A549 (cell line): ENCODE data around the gene LBP. TPM values are rescaled to one million over a fixed set of nuclear protein-coding genes. Genes with fewer than 3 reads are reported as not detected.

Source experiments
- ATAC-seq, 2 experiments: fragments of 200-7000 bp in 1 of 2; fragments of >200 bp in 1 of 2; cut with Nextera tagmentation in 1 of 2; cut with Tn5 transposase in 1 of 2; 3 replicates each; pipeline versions ENCODE4 v1.8.0 to v1.9.1; 2018 to 2020; ENCODE audit warnings: mild to moderate bottlenecking in 1 of 2, moderate library complexity in 1 of 2
- CTCF ChIA-PET: fragments of 300-600 bp; sonication (Branson Sonifier 250); formaldehyde crosslinking; extraction: SDS; loops from one replicate; lab custom pipeline; 2021; ENCODE audit warnings: antibody characterized with exemption, inconsistent platforms; lab: Yijun Ruan, JAX
- POLR2A ChIA-PET: fragments of 350-600 bp; formaldehyde crosslinking; extraction: SDS; loops from one replicate; lab custom pipeline; 2021; ENCODE audit warnings: antibody characterized with exemption, inconsistent platforms; lab: Yijun Ruan, JAX
- DNase-seq, 2 experiments: peaks; one replicate each; pipeline versions ENCODE4 v3.0.0 to v3.0.0-alpha.2; 2011 to 2016; ENCODE audit warnings: low read depth in 1 of 2, low spot score in 1 of 2
- FAIRE-seq: peaks from 2 replicates; lab custom pipeline; 2011; peaks lifted over from hg19 to GRCh38; lab: Jason Lieb, UNC
- H3K27ac ChIP-seq, 2 experiments: fragments of >200 bp; sonication (Bioruptor Twin); formaldehyde crosslinking; 3 replicates each; pipeline ENCODE4 v1.5.1; 2016 to 2017
- H3K4me1 ChIP-seq: fragments of >200 bp; sonication (Bioruptor Twin); formaldehyde crosslinking; 3 replicates; pipeline ENCODE4 v1.6.1; 2016
- H3K4me2 ChIP-seq: fragments of >200 bp; sonication (Bioruptor Twin); formaldehyde crosslinking; 3 replicates; pipeline ENCODE4 v1.6.1; 2016
- H3K4me3 ChIP-seq: fragments of >200 bp; sonication (Bioruptor Twin); formaldehyde crosslinking; 3 replicates; pipeline ENCODE4 v1.5.1; 2016
- H3K9me3 ChIP-seq: fragments of >200 bp; sonication (Bioruptor Twin); formaldehyde crosslinking; 3 replicates; pipeline ENCODE4 v1.6.1; 2016
- CBX8 ChIP-seq: fragments of 200-600 bp; sonication (generic); IDR thresholded peaks from 2 replicates; pipeline ENCODE4 v1.6.1; 2016
- FOXS1 ChIP-seq: fragments of 250-450 bp; sonication (Bioruptor Pico); IDR thresholded peaks from 2 replicates; pipeline ENCODE4 v1.5.0; 2020; ENCODE audit warnings: mild to moderate bottlenecking, moderate library complexity
- GATA3 ChIP-seq: IDR thresholded peaks from 2 replicates; pipeline ENCODE4 v1.6.1; 2012; ENCODE audit warnings: borderline replicate concordance
- HEYL ChIP-seq: fragments of 250-450 bp; sonication (Bioruptor Pico); IDR thresholded peaks from 2 replicates; pipeline ENCODE4 v1.8.0; 2021; ENCODE audit warnings: mild to moderate bottlenecking, moderate library complexity
- HOXA7 ChIP-seq: fragments of 250-450 bp; sonication (Bioruptor Pico); IDR thresholded peaks from 2 replicates; pipeline ENCODE4 v1.5.0; 2020; ENCODE audit warnings: mild to moderate bottlenecking, moderate library complexity
- HOXB13 ChIP-seq: fragments of 250-450 bp; sonication (Bioruptor Pico); IDR thresholded peaks from 2 replicates; pipeline ENCODE4 v1.5.0; 2020; ENCODE audit warnings: low read depth, mild to moderate bottlenecking, moderate library complexity
- MAFK ChIP-seq: fragments of 450-650 bp; IDR thresholded peaks from 2 replicates; pipeline ENCODE4 v1.6.1; 2014; ENCODE audit not compliant: partially characterized antibody
- MAZ ChIP-seq: fragments of 150-350 bp; IDR thresholded peaks from 2 replicates; pipeline ENCODE4 v1.6.1; 2014; ENCODE audit warnings: antibody characterized with exemption, low read depth, low read length, borderline replicate concordance
- RAD21 ChIP-seq, 2 experiments: fragments of >200 bp in 1 of 2; sonication (Bioruptor Twin) in 1 of 2; formaldehyde crosslinking in 1 of 2; IDR thresholded peaks in 1 of 2; conservative IDR thresholded peaks in 1 of 2; 2 replicates in 1 of 2; 3 replicates in 1 of 2; pipeline ENCODE4 v1.6.1; 2012 to 2018; ENCODE audit warnings: inconsistent platforms in 1 of 2
- RCOR1 ChIP-seq: fragments of 150-350 bp; IDR thresholded peaks from 2 replicates; pipeline ENCODE4 v1.6.1; 2014; ENCODE audit warnings: antibody characterized with exemption, low read length, low read depth
- SMC3 ChIP-seq: fragments of >200 bp; sonication (Bioruptor Twin); formaldehyde crosslinking; IDR thresholded peaks from 3 replicates; pipeline ENCODE4 v1.6.1; 2018; ENCODE audit warnings: inconsistent platforms
- SREBF2 ChIP-seq: fragments of 450-650 bp; IDR thresholded peaks from 2 replicates; pipeline ENCODE4 v1.6.1; 2014; ENCODE audit warnings: mild to moderate bottlenecking, moderate library complexity
- WGBS: methylation state at CpG from one replicate; pipeline ENCODE4 v1.1.6; 2017; ENCODE audit errors: missing lambda C conversion rate; 5-methylcytosine and 5-hydroxymethylcytosine counted together
- polyA plus RNA-seq, 4 experiments: library from polyadenylated mRNA; depleted of rRNA in 3 of 4; stranded (reverse); fragments of >200 nt; fragmentation: RNase III in 1 of 4; extraction: RNeasy Plus Mini Kit Qiagen cat#74134 plus additional on column Dnase treatment in 1 of 4; gene quantifications; 2 replicates in 3 of 4; 3 replicates in 1 of 4; pipeline ENCODE4 v1.2.3, GENCODE V29; 2011 to 2017
- TF ChIP-seq, protein P1 (sequence below): fragments of 250-450 bp; sonication (Bioruptor Pico); IDR thresholded peaks from 2 replicates; pipeline ENCODE4 v1.5.0; 2021; ENCODE audit warnings: mild to moderate bottlenecking, moderate library complexity, borderline replicate concordance
- TF ChIP-seq, protein P2 (sequence below): fragments of 200-600 bp; sonication (generic); IDR thresholded peaks from 2 replicates; pipeline ENCODE4 v1.6.1; 2016; ENCODE audit warnings: antibody characterized with exemption, mild to moderate bottlenecking, moderate library complexity
- TF ChIP-seq, protein P3 (sequence below): fragments of >200 bp; sonication (Bioruptor Twin); formaldehyde crosslinking; IDR thresholded peaks from 2 replicates; pipeline ENCODE4 v1.6.1; 2016
- TF ChIP-seq, protein P4 (sequence below): IDR thresholded peaks from 2 replicates; pipeline ENCODE4 v1.6.1; 2012; ENCODE audit warnings: low read depth, borderline replicate concordance
- TF ChIP-seq, protein P5 (sequence below): fragments of 450-650 bp; IDR thresholded peaks from 2 replicates; pipeline ENCODE4 v1.6.1; 2014; ENCODE audit warnings: antibody characterized with exemption

Gene LBP
- polyA plus RNA-seq, 2 of the 4 experiments (the other 2 are of a cell fraction) = 1.3 to 2.2 TPM

DNA sequence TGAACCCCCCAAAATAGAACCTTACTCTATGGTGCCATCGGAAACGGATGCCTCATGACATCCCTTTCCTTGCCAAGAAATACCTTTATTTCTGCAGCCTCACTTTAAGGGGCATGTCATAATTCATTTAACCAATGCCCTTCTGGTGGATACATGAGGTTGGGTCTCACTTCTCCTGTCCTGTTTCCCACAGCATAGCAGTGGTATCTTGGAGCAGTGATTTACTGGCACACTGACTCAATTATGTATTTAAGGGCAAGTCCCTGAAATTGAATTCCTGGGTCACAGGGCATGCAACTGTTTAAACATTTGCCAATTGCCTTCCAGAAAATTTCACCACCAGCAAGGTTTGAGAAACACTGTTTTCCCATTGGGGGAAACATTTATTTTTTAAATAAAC lies 639 bp upstream of the LBP start:
- peak in 1 of 2 experiments; percentile 50 for DNase-seq
- WGBS = 26% methylated on average over 2 of the region's 2 CpGs
- TF ChIP-seq MAZ = no peak
- TF ChIP-seq RAD21 (conservative IDR thresholded peaks at IDR 0.05 in 1 of 2, IDR thresholded peaks at IDR 0.05 in 1 of 2) = no peak
- TF ChIP-seq, protein P1, sequence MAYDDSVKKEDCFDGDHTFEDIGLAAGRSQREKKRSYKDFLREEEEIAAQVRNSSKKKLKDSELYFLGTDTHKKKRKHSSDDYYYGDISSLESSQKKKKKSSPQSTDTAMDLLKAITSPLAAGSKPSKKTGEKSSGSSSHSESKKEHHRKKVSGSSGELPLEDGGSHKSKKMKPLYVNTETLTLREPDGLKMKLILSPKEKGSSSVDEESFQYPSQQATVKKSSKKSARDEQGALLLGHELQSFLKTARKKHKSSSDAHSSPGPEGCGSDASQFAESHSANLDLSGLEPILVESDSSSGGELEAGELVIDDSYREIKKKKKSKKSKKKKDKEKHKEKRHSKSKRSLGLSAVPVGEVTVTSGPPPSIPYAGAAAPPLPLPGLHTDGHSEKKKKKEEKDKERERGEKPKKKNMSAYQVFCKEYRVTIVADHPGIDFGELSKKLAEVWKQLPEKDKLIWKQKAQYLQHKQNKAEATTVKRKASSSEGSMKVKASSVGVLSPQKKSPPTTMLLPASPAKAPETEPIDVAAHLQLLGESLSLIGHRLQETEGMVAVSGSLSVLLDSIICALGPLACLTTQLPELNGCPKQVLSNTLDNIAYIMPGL (CRISPR knock-in tag) = no peak
- no peak for TF ChIP-seq HOXA7 (CRISPR knock-in tag)
- ATAC-seq = peak; percentile 35 to 61; a peak in 3 of 6 replicates
- H3K4me2 ChIP-seq = peak overlapping the region; percentile 31
- CTCF ChIA-PET = no interaction called here
- H3K4me1 ChIP-seq = peaks cover 17% of the 10 kb centered on the region
- POLR2A ChIA-PET = no interaction called here
- no peak for FAIRE-seq
- H3K4me3 ChIP-seq = no peak overlapping the region
- no peaks in the 10 kb centered on the region for H3K9me3 ChIP-seq
- peak overlapping the region in 1 of 2 experiments; percentile 60; a peak in 4 of 6 replicates for H3K27ac ChIP-seq

DNA sequence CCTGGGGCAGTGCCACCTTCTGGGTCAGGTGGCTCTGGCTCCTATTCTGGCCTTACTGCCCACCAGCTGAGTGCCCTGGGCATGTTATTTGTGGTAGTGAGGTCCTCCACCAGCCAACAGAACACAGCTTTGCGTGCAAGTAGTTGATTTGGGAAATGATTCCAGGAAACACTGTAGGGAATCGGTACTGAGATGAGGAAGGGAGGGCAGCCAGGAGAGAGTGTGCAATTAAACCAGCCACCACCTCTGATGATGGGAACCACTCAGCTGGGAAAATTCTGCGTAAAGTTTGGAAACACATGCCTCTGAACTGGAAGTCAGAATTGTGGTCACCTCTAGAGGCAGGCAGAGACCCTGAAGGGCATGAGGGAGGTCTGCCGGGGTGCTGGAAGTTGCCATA lies 459 bp downstream of the LBP start:
- FAIRE-seq = no peak
- Histone ChIP-seq H3K9me3 (no peaks in the 10 kb centered on the region), H3K4me2 (peak overlapping the region; percentile 31; the same call in 1 of the 3 replicates), H3K27ac (peak overlapping the region; percentile 44 to 60; a peak in 5 of 6 replicates), H3K4me3 (no peak overlapping the region), H3K4me1 (peaks cover 17% of the 10 kb centered on the region)
- POLR2A ChIA-PET = no interaction called here
- no peak for ATAC-seq
- DNase-seq = no peak
- WGBS = 92% methylated on average over 4 of the region's 4 CpGs
- TF ChIP-seq, protein P2, sequence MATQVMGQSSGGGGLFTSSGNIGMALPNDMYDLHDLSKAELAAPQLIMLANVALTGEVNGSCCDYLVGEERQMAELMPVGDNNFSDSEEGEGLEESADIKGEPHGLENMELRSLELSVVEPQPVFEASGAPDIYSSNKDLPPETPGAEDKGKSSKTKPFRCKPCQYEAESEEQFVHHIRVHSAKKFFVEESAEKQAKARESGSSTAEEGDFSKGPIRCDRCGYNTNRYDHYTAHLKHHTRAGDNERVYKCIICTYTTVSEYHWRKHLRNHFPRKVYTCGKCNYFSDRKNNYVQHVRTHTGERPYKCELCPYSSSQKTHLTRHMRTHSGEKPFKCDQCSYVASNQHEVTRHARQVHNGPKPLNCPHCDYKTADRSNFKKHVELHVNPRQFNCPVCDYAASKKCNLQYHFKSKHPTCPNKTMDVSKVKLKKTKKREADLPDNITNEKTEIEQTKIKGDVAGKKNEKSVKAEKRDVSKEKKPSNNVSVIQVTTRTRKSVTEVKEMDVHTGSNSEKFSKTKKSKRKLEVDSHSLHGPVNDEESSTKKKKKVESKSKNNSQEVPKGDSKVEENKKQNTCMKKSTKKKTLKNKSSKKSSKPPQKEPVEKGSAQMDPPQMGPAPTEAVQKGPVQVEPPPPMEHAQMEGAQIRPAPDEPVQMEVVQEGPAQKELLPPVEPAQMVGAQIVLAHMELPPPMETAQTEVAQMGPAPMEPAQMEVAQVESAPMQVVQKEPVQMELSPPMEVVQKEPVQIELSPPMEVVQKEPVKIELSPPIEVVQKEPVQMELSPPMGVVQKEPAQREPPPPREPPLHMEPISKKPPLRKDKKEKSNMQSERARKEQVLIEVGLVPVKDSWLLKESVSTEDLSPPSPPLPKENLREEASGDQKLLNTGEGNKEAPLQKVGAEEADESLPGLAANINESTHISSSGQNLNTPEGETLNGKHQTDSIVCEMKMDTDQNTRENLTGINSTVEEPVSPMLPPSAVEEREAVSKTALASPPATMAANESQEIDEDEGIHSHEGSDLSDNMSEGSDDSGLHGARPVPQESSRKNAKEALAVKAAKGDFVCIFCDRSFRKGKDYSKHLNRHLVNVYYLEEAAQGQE = no peak
- CTCF ChIA-PET = no interaction called here

DNA sequence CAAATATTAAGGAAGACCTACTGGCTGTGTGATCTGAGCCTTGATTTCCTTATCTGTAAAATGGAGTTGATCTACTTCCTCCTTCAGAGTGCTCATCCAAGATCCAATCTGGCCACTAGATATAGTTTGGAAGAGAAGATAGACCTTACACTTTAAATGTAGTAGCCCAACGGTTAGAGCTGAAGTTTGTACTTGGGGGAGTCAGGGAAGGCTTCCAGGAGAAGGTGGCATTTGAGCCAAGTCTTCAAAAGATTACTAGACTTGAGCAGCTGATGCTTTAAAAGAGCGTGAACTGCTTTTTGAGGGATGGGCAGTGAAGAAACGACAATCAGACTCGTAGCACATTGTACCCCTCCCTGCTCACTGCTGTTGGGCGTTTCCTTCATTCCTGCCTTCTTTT lies 3.6 kb downstream of the LBP start:
- DNase-seq = no peak
- ChIA-PET CTCF (interaction anchor here (0.9 kb wide), 1 partner anchor 11 kb away, joined by 4 read pairs; no protein-coding TSS in a partner anchor), POLR2A (no interaction called here)
- no peaks in the 10 kb centered on the region for H3K9me3 ChIP-seq
- no peak for ATAC-seq
- H3K27ac ChIP-seq = no peak overlapping the region
- 38% methylated on average over 5 of the region's 5 CpGs for WGBS
- H3K4me1 ChIP-seq = peaks cover 17% of the 10 kb centered on the region
- TF ChIP-seq CBX8 (no peak), HEYL (CRISPR knock-in tag) (no peak), RCOR1 (no peak), SMC3 (no peak), SREBF2 (no peak), MAFK (no peak), GATA3 (no peak), FOXS1 (CRISPR knock-in tag) (no peak), HOXA7 (CRISPR knock-in tag) (no peak), HOXB13 (CRISPR knock-in tag) (no peak)
- TF ChIP-seq, protein P3, sequence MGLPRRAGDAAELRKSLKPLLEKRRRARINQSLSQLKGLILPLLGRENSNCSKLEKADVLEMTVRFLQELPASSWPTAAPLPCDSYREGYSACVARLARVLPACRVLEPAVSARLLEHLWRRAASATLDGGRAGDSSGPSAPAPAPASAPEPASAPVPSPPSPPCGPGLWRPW = no peak
- TF ChIP-seq, protein P4, sequence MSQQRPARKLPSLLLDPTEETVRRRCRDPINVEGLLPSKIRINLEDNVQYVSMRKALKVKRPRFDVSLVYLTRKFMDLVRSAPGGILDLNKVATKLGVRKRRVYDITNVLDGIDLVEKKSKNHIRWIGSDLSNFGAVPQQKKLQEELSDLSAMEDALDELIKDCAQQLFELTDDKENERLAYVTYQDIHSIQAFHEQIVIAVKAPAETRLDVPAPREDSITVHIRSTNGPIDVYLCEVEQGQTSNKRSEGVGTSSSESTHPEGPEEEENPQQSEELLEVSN = no peak
- TF ChIP-seq, protein P5, sequence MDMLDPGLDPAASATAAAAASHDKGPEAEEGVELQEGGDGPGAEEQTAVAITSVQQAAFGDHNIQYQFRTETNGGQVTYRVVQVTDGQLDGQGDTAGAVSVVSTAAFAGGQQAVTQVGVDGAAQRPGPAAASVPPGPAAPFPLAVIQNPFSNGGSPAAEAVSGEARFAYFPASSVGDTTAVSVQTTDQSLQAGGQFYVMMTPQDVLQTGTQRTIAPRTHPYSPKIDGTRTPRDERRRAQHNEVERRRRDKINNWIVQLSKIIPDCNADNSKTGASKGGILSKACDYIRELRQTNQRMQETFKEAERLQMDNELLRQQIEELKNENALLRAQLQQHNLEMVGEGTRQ = no peak
- no peak overlapping the region for H3K4me2 ChIP-seq
- no peak for FAIRE-seq
- no peak overlapping the region for H3K4me3 ChIP-seq
